GM12872 (cell line): ENCODE results near the gene PTPRN2.

ENCODE experiments used
- CTCF ChIP-seq: IDR thresholded peaks from 3 replicates; pipeline ENCODE4 v1.5.1; 2011; ENCODE audit warnings: low read depth, mild to moderate bottlenecking, low read length, moderate library complexity; ENCODE audit not compliant: insufficient read depth

The PTPRN2 gene

GRCh38 chr7:157669768-157670351 is 917.8 kb downstream of the PTPRN2 start:
- no peak for TF ChIP-seq CTCF

- TF ChIP-seq CTCF: no peak
These were observed 918.5 kb downstream of the PTPRN2 start for GRCh38 chr7:157668884-157669767.

GRCh38 chr7:157668221-157668883 is 919.3 kb downstream of the PTPRN2 start:
- TF ChIP-seq CTCF: no peak

- TF ChIP-seq CTCF: no peak
These were observed 919.9 kb downstream of the PTPRN2 start for GRCh38 chr7:157667731-157668130.

- TF ChIP-seq CTCF: no peak
These were observed 920.4 kb downstream of the PTPRN2 start for GRCh38 chr7:157667261-157667660.

GRCh38 chr7:157666530-157667040 is 921.0 kb downstream of the PTPRN2 start:
- TF ChIP-seq CTCF: no peak

- TF ChIP-seq CTCF: no peak
These were observed 922.6 kb downstream of the PTPRN2 start for GRCh38 chr7:157664871-157665633.
